GM18868 (cell line): ENCODE results near the gene ZNF474.
"Not testable (repeated sequence)": the region's sequence is repeated elsewhere in the genome, so short reads cannot be mapped to it uniquely, and the experiment has no call there.

Source experiments
- ATAC-seq: cut with Tn5 transposase; IDR thresholded peaks from one replicate; pipeline ENCODE4 v1.9.1; 2021; ENCODE audit warnings: mild to moderate bottlenecking, moderate library complexity; ENCODE audit not compliant: unreplicated experiment

The ZNF474 gene

GRCh38 chr5:122129306-122129705 is at the start of gene ZNF474:
Gene ZNF474 (plus strand): TSS chr5:122129546. CDS start chr5:122151991, 22,445 bp downstream.
- ATAC-seq, result no peak

GRCh38 chr5:122081541-122081940 is 47.8 kb upstream of the ZNF474 start:
- ATAC-seq, result no peak

GRCh38 chr5:122083535-122083934 is 45.8 kb upstream of the ZNF474 start:
- no peak for ATAC-seq

- ATAC-seq, result no peak
Observed at GRCh38 chr5:122085041-122085440, 44.3 kb upstream of the ZNF474 start.

- ATAC-seq, result no peak
Observed at GRCh38 chr5:122089096-122090013, 40.0 kb upstream of the ZNF474 start.

- ATAC-seq, result no peak
Observed at GRCh38 chr5:122091936-122092600, 37.3 kb upstream of the ZNF474 start.

GRCh38 chr5:122093415-122094180 is 35.7 kb upstream of the ZNF474 start:
- ATAC-seq, result no peak

- not testable (repeated sequence) for ATAC-seq
Observed at GRCh38 chr5:122094251-122094650, 35.1 kb upstream of the ZNF474 start.

GRCh38 chr5:122095158-122095557 is 34.2 kb upstream of the ZNF474 start:
- no peak for ATAC-seq

- no peak for ATAC-seq
Observed at GRCh38 chr5:122097391-122097790, 32.0 kb upstream of the ZNF474 start.

GRCh38 chr5:122099060-122099790 is 30.1 kb upstream of the ZNF474 start:
- no peak for ATAC-seq

GRCh38 chr5:122101636-122102285 is 27.6 kb upstream of the ZNF474 start:
- ATAC-seq, result peak; percentile 85

- no peak for ATAC-seq
Observed at GRCh38 chr5:122102825-122103224, 26.5 kb upstream of the ZNF474 start.

- ATAC-seq, result no peak
Observed at GRCh38 chr5:122105909-122106308, 23.4 kb upstream of the ZNF474 start.

- ATAC-seq, result no peak
Observed at GRCh38 chr5:122107016-122107415, 22.3 kb upstream of the ZNF474 start.

- no peak for ATAC-seq
Observed at GRCh38 chr5:122110987-122111386, 18.4 kb upstream of the ZNF474 start.

- no peak for ATAC-seq
Observed at GRCh38 chr5:122111460-122111859, 17.9 kb upstream of the ZNF474 start.

GRCh38 chr5:122112063-122112462 is 17.3 kb upstream of the ZNF474 start:
- ATAC-seq, result no peak

GRCh38 chr5:122112733-122113558 is 16.4 kb upstream of the ZNF474 start:
- no peak for ATAC-seq
